GM12878 (cell line): ENCODE data around the gene SLC6A9.

Source experiments
- CBFB ChIP-seq: IDR thresholded peaks from 2 replicates; pipeline ENCODE4 v1.6.1; 2016; ENCODE audit warnings: antibody characterized with exemption, low read depth
- CTCF ChIP-seq, 3 experiments: IDR thresholded peaks in 2 of 3; conservative IDR thresholded peaks in 1 of 3; 2 replicates each; pipeline ENCODE4 v1.5.1; 2011; ENCODE audit warnings: low read depth in 3 of 3, low read length in 3 of 3, mild to moderate bottlenecking in 3 of 3, control low read depth in 2 of 3, moderate library complexity in 2 of 3, inconsistent platforms in 1 of 3, mixed read lengths in 1 of 3; ENCODE audit not compliant: control insufficient read depth in 2 of 3, insufficient read depth in 1 of 3; ENCODE audit errors: extremely low read depth in 1 of 3
- HDAC6 ChIP-seq: fragments of 200-600 bp; sonication (generic); IDR thresholded peaks from one replicate; pipeline ENCODE4 v1.8.0; 2017; ENCODE audit warnings: antibody characterized with exemption; ENCODE audit not compliant: unreplicated experiment
- JUND ChIP-seq: IDR thresholded peaks from 2 replicates; pipeline ENCODE4 v1.6.1; 2012; ENCODE audit warnings: low read depth, mild to moderate bottlenecking, low read length, improper control_type of control experiment, moderate library complexity
- POLR2A ChIP-seq: IDR thresholded peaks from 2 replicates; pipeline ENCODE4 v1.6.1; 2011; ENCODE audit warnings: low read depth, mild to moderate bottlenecking, low read length
- YY1 ChIP-seq: IDR thresholded peaks from 2 replicates; pipeline ENCODE4 v1.6.1; 2011; ENCODE audit warnings: low read depth, mild to moderate bottlenecking, low read length

GRCh38 chr1:43983253-43983899, 47.9 kb downstream of the SLC6A9 start:
- TF ChIP-seq JUND (no peak), HDAC6 (no peak), POLR2A (no peak), YY1 (no peak), CBFB (no peak), CTCF (IDR thresholded peaks at IDR 0.05 in 2 of 3, conservative IDR thresholded peaks at IDR 0.05 in 1 of 3; ENCODE audit: control insufficient read depth in 2 of 3, extremely low read depth in 1 of 3, insufficient read depth in 1 of 3, low read depth in 3 of 3, low read length in 3 of 3) (no peak)
